Upper lobe of left lung (tissue), 4 donors: Measurements from ENCODE around the gene LIPK.

Experiments
- POLR2AphosphoS5 ChIP-seq, 2 donors: sonication (generic); formaldehyde crosslinking; IDR thresholded peaks; one replicate each; pipeline ENCODE4 v1.5.1; 2017; ENCODE audit warnings: antibody characterized with exemption in 2 of 2
- TF ChIP-seq, protein P1 (sequence below), 6 experiments: fragments of 450-650 bp in 4 of 6; fragments of 200-600 bp in 2 of 6; sonication (generic) in 2 of 6; IDR thresholded peaks; one replicate each; pipeline ENCODE4 v1.5.1; 2016 to 2019; ENCODE audit warnings: antibody characterized with exemption in 6 of 6

DNA sequence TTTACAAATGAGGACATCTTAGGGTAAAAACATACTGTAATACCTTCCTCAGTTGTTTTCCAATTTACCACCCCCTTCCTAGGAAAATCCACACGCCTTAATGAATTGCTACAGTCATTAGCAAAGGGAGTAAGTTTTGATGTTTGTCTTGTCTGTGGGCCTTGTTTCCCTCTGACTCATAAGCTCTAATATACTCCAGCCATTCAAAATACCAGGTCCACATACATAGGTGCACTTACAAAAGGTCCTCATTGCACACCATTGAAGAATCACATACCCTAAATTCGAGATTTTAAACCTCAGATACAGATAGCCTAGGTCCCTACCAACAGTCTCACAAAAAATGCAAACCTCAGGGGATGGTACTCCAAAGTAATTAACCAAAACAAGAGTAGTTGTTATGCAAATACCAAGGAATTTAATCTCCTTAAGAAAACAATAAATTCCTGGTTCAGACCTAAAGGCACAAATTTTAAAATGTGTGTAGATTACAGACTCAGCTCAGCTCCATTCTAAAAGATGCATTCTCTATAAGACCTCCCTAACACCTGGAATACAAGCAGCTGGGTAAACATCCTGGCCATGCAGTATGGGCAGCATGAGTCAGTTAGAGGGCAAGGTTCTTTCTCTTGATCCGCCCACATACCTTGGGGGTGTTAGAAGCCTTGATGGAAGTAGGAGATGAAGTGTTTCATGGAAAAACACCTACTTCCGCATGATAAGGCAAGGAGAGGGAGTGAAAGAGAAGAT lies 3.0 kb upstream of the LIPK start:
- TF ChIP-seq POLR2AphosphoS5 (IDR thresholded peaks at IDR 0.05) = no peak
- TF ChIP-seq, protein P1, sequence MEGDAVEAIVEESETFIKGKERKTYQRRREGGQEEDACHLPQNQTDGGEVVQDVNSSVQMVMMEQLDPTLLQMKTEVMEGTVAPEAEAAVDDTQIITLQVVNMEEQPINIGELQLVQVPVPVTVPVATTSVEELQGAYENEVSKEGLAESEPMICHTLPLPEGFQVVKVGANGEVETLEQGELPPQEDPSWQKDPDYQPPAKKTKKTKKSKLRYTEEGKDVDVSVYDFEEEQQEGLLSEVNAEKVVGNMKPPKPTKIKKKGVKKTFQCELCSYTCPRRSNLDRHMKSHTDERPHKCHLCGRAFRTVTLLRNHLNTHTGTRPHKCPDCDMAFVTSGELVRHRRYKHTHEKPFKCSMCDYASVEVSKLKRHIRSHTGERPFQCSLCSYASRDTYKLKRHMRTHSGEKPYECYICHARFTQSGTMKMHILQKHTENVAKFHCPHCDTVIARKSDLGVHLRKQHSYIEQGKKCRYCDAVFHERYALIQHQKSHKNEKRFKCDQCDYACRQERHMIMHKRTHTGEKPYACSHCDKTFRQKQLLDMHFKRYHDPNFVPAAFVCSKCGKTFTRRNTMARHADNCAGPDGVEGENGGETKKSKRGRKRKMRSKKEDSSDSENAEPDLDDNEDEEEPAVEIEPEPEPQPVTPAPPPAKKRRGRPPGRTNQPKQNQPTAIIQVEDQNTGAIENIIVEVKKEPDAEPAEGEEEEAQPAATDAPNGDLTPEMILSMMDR (IDR thresholded peaks at IDR 0.05) = no peak
